ENCODE results near the gene HOMER2. TPM values are rescaled to one million over a fixed set of nuclear protein-coding genes. Genes with fewer than 3 reads are reported as not detected.

The HOMER2 gene
- total and polyA plus RNA-seq, 2 of the 13 experiments (the other 11 are each of a cell fraction or from before 2014, with no cell fraction given) = 12.9 to 14.1 TPM

DNA sequence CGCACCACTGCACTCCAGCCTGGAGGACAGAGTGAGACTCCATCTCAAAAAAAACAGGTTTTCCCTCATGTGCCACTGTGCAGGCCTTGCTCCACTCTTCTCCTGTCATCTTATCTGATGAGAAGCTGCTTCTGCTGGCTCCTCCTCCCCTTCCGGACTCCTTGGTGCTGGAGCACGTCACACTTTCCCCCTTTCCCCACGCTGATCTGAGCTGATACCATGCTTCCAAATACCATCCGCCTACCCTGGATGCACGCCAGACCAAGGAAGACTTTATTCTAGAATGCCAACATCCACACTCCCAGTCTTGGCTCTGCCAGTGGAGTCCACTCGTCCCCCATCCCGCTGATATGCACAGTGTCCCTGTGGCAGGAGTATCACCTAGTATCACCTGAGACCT lies 31.3 kb downstream of the HOMER2 start:
- 87% methylated on average over 7 of the region's 8 CpGs for WGBS (ENCODE audit: low lambda C conversion rate)
- Histone ChIP-seq H3K79me2 (ENCODE audit: insufficient read depth, low read length) (no peaks in the 10 kb centered on the region), H3K4me2 (ENCODE audit: low read depth, low read length) (no peak overlapping the region), H2AFZ (ENCODE audit: low read length) (no peak overlapping the region), H3K36me3 (replicated peaks in 1 of 2; ENCODE audit: control insufficient read depth in 1 of 2, insufficient read depth in 2 of 2, low read length in 2 of 2) (no peaks in the 10 kb centered on the region), H3K9ac (ENCODE audit: insufficient read depth, low read depth, low read length) (no peak overlapping the region), H3K4me1 (ENCODE audit: insufficient read depth, low read length) (peaks cover 63% of the 10 kb centered on the region), H3K27ac (ENCODE audit: extremely low read length, insufficient read depth, low read length) (no peak overlapping the region), H4K20me1 (ENCODE audit: insufficient read depth, low read length) (no peaks in the 10 kb centered on the region), H3K9me3 (ENCODE audit: low read length) (no peaks in the 10 kb centered on the region), H3K27me3 (ENCODE audit: control insufficient read depth in 1 of 2, insufficient read depth in 2 of 2, low read length in 2 of 2) (no peaks in the 10 kb centered on the region), H3K4me3 (replicated peaks in 1 of 3; ENCODE audit: insufficient read depth in 1 of 3, low read depth in 2 of 3, low read length in 3 of 3) (no peak overlapping the region)
- DNase-seq (ENCODE audit: low spot score) (no peak), FAIRE-seq (no peak), ATAC-seq (no peak)
- POLR2A ChIA-PET = no interaction called here
- TF ChIP-seq RXRA (CRISPR knock-in tag; IDR thresholded peaks at IDR 0.05) (no peak), ZNF468 (CRISPR knock-in tag; IDR thresholded peaks at IDR 0.05) (no peak), PHF8 (CRISPR knock-in tag; IDR thresholded peaks at IDR 0.05) (no peak), PHB2 (IDR thresholded peaks at IDR 0.05; ENCODE audit: partially characterized antibody) (no peak), ZSCAN12 (CRISPR knock-in tag; IDR thresholded peaks at IDR 0.05) (no peak), MTF1 (CRISPR knock-in tag; IDR thresholded peaks at IDR 0.05) (no peak), HMG20A (CRISPR knock-in tag; IDR thresholded peaks at IDR 0.05; ENCODE audit: borderline replicate concordance) (no peak), HMG20B (CRISPR knock-in tag; conservative IDR thresholded peaks at IDR 0.05) (no peak), ZNF503 (CRISPR knock-in tag; IDR thresholded peaks at IDR 0.05) (no peak), ARNT (IDR thresholded peaks at IDR 0.05) (no peak), BCL6 (CRISPR knock-in tag; IDR thresholded peaks at IDR 0.05) (no peak), SKIL (CRISPR knock-in tag; IDR thresholded peaks at IDR 0.05; ENCODE audit: borderline replicate concordance) (no peak), POLR2AphosphoS5 (IDR thresholded peaks at IDR 0.05; ENCODE audit: low read depth, low read length) (no peak)
- intact Hi-C loops (cut with micrococcal nuclease; ENCODE audit: unreplicated experiment) (no loop called here), in situ Hi-C loops (cut with HindIII; ENCODE audit: extremely low pct_ligation_motif_present, low pct_unique_long_range_greater_than_20kb) (no loop called here)
- BruUV-seq (replicated peaks) = no TSS peak
- CTCF ChIA-PET (ENCODE audit: low intra/inter-chr PET ratio, low total read pairs) = no interaction called here
